Loucy (cell line): ENCODE data around the gene SCIN.
"Not testable (repeated sequence)": the region's sequence is repeated elsewhere in the genome, so short reads cannot be mapped to it uniquely, and the experiment has no call there.

Experiments
- H2AFZ ChIP-seq: fragments of 200-600 bp; sonication (generic); 2 replicates; pipeline ENCODE4 v1.6.0; 2016; ENCODE audit warnings: antibody characterized with exemption, mild to moderate bottlenecking, low read length, moderate library complexity
- H3F3A ChIP-seq: fragments of 200-600 bp; 2 replicates; pipeline ENCODE4 v1.6.0; 2016; ENCODE audit warnings: antibody characterized with exemption, low read depth, mild to moderate bottlenecking
- H3K27me3 ChIP-seq: fragments of 200-600 bp; sonication (generic); 2 replicates; pipeline ENCODE4 v1.6.1; 2014; ENCODE audit warnings: low read length, mild to moderate bottlenecking; ENCODE audit not compliant: insufficient read depth, poor library complexity, severe bottlenecking
- H3K36me3 ChIP-seq: fragments of 200-600 bp; sonication (generic); 2 replicates; pipeline ENCODE4 v1.6.1; 2016; ENCODE audit warnings: low read length; ENCODE audit not compliant: insufficient read depth
- H3K4me1 ChIP-seq: fragments of 200-600 bp; sonication (generic); 2 replicates; pipeline ENCODE4 v1.5.1; 2014; ENCODE audit warnings: low read length, mild to moderate bottlenecking; ENCODE audit not compliant: insufficient read depth, poor library complexity, severe bottlenecking
- H3K4me2 ChIP-seq: fragments of 200-600 bp; sonication (generic); 2 replicates; pipeline ENCODE4 v1.6.0; 2014; ENCODE audit warnings: antibody characterized with exemption, low read length, low read depth, mild to moderate bottlenecking; ENCODE audit not compliant: poor library complexity, severe bottlenecking
- H3K4me3 ChIP-seq: fragments of 200-600 bp; sonication (generic); 2 replicates; pipeline ENCODE4 v1.5.1; 2014; ENCODE audit warnings: low read length, mild to moderate bottlenecking, mixed read lengths; ENCODE audit not compliant: poor library complexity, severe bottlenecking
- H3K79me2 ChIP-seq: fragments of 200-600 bp; sonication (generic); 2 replicates; pipeline ENCODE4 v1.6.1; 2014; ENCODE audit warnings: low read length; ENCODE audit not compliant: insufficient read depth
- H3K9ac ChIP-seq: fragments of 200-600 bp; sonication (generic); 2 replicates; pipeline ENCODE4 v1.6.0; 2014; ENCODE audit warnings: mild to moderate bottlenecking, low read depth, low read length, moderate library complexity; ENCODE audit not compliant: poor library complexity, severe bottlenecking
- H3K9me2 ChIP-seq: fragments of 200-600 bp; sonication (generic); replicated peaks from 2 replicates; pipeline ENCODE4 v1.6.1; 2016; ENCODE audit warnings: low read depth, low read length, mixed read lengths
- H3K9me3 ChIP-seq: fragments of 200-600 bp; sonication (generic); 2 replicates; pipeline ENCODE4 v1.6.1; 2014; ENCODE audit warnings: mild to moderate bottlenecking, antibody characterized with exemption, low read length, low read depth; ENCODE audit not compliant: insufficient read depth
- H4K20me1 ChIP-seq: fragments of 200-600 bp; sonication (generic); 2 replicates; pipeline ENCODE4 v1.6.0; 2014; ENCODE audit warnings: antibody characterized with exemption, low read length, mild to moderate bottlenecking; ENCODE audit not compliant: insufficient read depth, poor library complexity, severe bottlenecking
- CTCF ChIP-seq: fragments of 200-600 bp; sonication (generic); conservative IDR thresholded peaks from 2 replicates; pipeline ENCODE4 v1.5.1; 2014; ENCODE audit warnings: mild to moderate bottlenecking, antibody characterized with exemption, low read length
- EZH2phosphoT487 ChIP-seq: fragments of 200-600 bp; IDR thresholded peaks from 2 replicates; pipeline ENCODE4 v1.6.1; 2018; ENCODE audit warnings: antibody characterized with exemption, mild to moderate bottlenecking, moderate library complexity, borderline replicate concordance

Gene SCIN

DNA sequence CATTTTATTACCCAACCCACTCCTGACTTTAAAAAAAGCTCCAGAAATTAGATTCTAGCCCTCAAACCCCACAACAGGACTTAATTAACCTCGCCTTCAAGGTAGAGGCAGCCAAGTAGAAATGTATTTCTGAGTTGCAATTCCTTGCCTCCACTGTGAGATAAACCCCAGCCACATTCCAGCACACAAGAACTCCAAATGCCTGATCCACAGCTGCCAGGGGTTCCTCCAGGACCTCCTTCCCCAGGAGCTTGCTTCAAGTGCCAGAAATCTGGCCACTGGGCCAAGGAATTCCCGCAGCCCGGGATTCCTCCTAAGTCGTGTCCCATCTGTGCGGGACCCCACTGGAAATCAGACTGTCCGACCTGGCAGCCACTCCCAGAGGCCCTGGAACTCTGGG lies 91.1 kb downstream of the SCIN start:
- Histone ChIP-seq H3K27me3 (no peaks in the 10 kb centered on the region), H3K9me3 (no peaks in the 10 kb centered on the region), H3K4me1 (no peaks in the 10 kb centered on the region), H3K9ac (no peak overlapping the region), H3K79me2 (no peaks in the 10 kb centered on the region), H3K4me2 (no peak overlapping the region), H4K20me1 (no peaks in the 10 kb centered on the region), H3K4me3 (no peak overlapping the region), H3K36me3 (no peaks in the 10 kb centered on the region), H3F3A (no peaks in the 10 kb centered on the region), H3K9me2 (no peaks in the 10 kb centered on the region), H2AFZ (no peak overlapping the region)
- no peak for TF ChIP-seq CTCF
- TF ChIP-seq EZH2phosphoT487: no peak

GRCh38 chr7:12670000-12670729 lies 99.6 kb downstream of the SCIN start:
- Histone ChIP-seq H3K9me2 (no peaks in the 10 kb centered on the region), H3K4me1 (no peaks in the 10 kb centered on the region), H3K4me2 (no peak overlapping the region), H3K27me3 (no peaks in the 10 kb centered on the region), H3F3A (no peaks in the 10 kb centered on the region), H2AFZ (no peak overlapping the region), H4K20me1 (no peaks in the 10 kb centered on the region), H3K9me3 (no peaks in the 10 kb centered on the region), H3K4me3 (no peak overlapping the region), H3K79me2 (no peaks in the 10 kb centered on the region), H3K9ac (no peak overlapping the region), H3K36me3 (no peaks in the 10 kb centered on the region)
- TF ChIP-seq EZH2phosphoT487 (no peak), CTCF (no peak)

DNA sequence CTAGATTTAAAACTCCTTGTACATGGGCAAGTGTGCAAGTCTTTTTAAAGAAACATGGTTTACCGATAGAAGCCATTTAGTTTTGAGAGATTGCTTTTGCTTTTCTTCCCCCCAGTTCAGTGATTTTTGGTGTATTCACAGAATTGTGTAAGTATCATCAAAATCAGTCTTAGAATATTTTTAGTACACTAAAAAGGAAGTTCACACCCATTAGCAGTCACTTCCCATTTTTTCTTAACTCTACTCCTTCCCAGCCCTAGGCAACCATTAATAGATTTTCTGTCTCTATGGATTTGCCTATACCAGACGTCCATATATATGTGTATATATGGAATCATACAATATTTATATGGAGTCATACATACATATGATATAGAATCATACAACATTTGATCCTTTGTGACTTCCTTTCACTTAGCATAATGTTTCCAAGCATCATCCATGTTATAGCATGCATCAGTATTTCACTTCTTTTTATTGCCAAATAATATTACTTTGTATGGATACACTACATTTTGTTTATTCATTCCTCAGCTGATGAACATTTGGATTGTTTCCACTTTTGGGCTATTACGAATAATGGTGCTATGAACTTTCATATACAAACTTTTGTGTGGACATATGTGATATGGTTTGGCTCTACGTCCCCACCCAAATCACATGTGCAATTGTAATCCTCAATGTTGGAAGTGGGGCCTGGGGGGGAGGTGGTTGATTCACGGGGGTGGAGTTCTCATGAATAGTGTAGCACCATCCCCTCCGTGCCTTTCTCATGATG lies 100.4 kb downstream of the SCIN start:
- Histone ChIP-seq H4K20me1 (no peaks in the 10 kb centered on the region), H3K4me1 (no peaks in the 10 kb centered on the region), H3F3A (no peaks in the 10 kb centered on the region), H2AFZ (no peak overlapping the region), H3K27me3 (no peaks in the 10 kb centered on the region), H3K4me3 (no peak overlapping the region), H3K36me3 (no peaks in the 10 kb centered on the region), H3K9ac (no peak overlapping the region), H3K9me2 (no peaks in the 10 kb centered on the region), H3K4me2 (no peak overlapping the region), H3K9me3 (no peaks in the 10 kb centered on the region), H3K79me2 (no peaks in the 10 kb centered on the region)
- TF ChIP-seq EZH2phosphoT487: no peak
- no peak for TF ChIP-seq CTCF

- not testable (repeated sequence) for H3F3A ChIP-seq, H3K4me3 ChIP-seq, H2AFZ ChIP-seq
Observed at GRCh38 chr7:12673436-12673835, 102.9 kb downstream of the SCIN start.

More at GRCh38 chr7:12673436-12673835, 102.9 kb downstream of the SCIN start:
- not testable (repeated sequence) for H3K9me3 ChIP-seq, H4K20me1 ChIP-seq, H3K9ac ChIP-seq, H3K27me3 ChIP-seq, H3K4me1 ChIP-seq, H3K36me3 ChIP-seq, H3K9me2 ChIP-seq, H3K4me2 ChIP-seq, H3K79me2 ChIP-seq
